ENCODE measurements around the gene LUZP1.

DNA sequence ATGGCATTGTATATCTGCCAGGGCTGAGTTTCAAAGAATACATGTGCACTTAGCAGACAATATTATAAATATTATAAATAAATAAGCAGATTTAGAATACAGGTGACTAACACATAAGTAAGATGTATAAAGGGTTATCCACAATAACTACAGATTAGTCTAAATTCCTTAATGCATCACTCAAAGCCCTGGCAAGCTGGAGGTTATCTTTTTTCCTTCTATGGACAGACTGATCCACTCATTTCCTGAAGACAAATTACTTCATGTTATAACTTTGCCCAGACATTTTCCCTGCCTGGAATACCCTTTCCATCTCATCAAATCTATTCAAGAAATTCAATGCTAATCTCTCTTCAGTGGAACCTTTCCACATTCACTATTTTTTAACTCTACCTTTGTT is 38.8 kb downstream of the LUZP1 start:
- TF ChIP-seq, protein P1, sequence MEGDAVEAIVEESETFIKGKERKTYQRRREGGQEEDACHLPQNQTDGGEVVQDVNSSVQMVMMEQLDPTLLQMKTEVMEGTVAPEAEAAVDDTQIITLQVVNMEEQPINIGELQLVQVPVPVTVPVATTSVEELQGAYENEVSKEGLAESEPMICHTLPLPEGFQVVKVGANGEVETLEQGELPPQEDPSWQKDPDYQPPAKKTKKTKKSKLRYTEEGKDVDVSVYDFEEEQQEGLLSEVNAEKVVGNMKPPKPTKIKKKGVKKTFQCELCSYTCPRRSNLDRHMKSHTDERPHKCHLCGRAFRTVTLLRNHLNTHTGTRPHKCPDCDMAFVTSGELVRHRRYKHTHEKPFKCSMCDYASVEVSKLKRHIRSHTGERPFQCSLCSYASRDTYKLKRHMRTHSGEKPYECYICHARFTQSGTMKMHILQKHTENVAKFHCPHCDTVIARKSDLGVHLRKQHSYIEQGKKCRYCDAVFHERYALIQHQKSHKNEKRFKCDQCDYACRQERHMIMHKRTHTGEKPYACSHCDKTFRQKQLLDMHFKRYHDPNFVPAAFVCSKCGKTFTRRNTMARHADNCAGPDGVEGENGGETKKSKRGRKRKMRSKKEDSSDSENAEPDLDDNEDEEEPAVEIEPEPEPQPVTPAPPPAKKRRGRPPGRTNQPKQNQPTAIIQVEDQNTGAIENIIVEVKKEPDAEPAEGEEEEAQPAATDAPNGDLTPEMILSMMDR (conservative IDR thresholded peaks at IDR 0.05 in 1 of 2, IDR thresholded peaks at IDR 0.05 in 1 of 2; ENCODE audit: extremely low read depth in 1 of 2, insufficient read depth in 1 of 2, low read depth in 1 of 2, low read length in 2 of 2): no peak
- TF ChIP-seq EZH2 (IDR thresholded peaks at IDR 0.05; ENCODE audit: borderline replicate concordance, low read length): no peak
